Ammon's horn (tissue), 1 donor: Measurements from ENCODE around the gene TEDC1.

Experiments used
- DNase-seq: peaks from one replicate; pipeline ENCODE4 v3.0.0-alpha.2; 2016; ENCODE audit warnings: low spot score

TEDC1 gene

DNA sequence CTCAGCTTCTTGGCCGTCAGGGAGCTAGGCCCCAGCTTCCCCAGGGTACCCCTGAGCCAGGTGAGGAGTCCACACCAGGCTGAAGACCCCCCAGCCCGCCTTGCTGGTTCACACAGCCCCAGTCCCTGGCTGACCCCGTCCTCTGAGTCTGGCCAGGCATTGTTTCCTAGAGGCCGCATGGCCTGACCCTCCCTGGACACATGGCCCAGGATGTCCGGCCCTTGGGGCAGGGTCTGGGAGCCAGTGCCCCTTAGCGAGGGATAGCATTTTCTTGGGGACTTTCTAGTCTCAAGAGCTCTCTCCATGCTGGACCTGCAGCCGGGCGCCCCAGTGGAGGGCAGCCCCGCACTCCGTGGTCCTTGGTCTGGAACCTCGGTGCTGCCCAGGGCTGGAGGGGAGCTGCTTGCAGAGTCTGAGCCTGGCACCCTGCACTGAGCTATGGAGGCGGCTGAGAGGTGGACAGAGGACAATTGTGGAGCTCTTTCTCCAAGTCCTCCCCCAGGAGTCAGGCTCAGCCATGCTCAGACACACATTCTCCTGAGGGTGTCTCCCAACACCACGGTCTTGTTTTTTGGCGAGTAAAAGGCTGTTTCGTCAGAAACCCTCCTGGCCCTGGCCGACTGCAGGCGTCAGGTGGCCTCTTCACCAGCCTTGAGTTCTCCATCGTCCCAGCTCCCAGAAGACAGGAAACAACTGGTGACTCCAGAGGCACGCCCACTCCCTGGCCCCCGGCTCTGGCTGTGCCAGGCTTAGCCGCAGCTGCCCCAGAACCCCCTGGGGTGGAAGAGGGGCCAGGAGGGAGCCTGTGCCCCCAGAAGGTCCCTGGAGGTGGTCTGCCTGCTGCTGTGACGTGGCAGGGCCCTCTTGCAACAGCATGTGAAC lies 34.1 kb upstream of the TEDC1 start:
- no peak for DNase-seq

DNA sequence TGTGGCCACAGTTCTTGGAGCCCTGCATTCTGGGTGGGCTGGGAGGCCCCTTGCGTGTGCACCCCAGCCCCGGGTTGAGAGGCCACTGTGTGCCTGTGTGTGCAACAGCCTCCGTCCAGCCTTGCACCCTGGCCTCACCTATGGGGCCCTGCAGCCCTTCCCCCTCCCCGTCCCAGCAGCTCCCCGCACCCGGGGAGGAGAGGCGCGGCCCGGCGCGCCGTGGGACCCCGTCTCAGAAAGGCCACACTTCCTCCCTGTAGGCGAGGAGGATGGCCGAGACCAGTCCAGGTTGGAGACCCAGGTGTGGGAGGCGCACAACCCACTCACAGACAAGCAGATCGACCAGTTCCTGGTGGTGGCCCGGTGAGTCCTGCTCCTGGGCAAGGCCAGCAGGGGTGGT lies 33.0 kb upstream of the TEDC1 start:
- DNase-seq = no peak

DNA sequence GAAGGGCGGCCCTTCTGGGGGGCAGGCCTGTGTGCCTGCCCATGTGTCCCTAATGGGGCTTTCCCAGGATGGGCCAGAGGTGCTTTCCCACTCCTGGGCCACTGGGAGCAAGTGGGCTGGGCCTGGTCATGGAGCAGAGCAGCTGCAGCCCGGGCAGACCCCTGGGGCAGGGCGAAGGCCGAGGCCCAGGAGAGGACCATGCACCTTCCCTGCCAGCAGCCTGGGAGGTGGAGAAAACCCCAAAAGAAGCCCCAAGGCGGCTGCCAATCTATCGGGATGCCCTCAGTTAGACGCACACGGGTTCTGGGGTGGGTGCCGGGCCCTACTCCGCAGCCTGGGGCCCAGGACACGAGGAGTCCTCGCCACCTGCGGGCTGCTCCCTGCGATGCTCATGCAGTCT lies 32.5 kb upstream of the TEDC1 start:
- DNase-seq = no peak

DNA sequence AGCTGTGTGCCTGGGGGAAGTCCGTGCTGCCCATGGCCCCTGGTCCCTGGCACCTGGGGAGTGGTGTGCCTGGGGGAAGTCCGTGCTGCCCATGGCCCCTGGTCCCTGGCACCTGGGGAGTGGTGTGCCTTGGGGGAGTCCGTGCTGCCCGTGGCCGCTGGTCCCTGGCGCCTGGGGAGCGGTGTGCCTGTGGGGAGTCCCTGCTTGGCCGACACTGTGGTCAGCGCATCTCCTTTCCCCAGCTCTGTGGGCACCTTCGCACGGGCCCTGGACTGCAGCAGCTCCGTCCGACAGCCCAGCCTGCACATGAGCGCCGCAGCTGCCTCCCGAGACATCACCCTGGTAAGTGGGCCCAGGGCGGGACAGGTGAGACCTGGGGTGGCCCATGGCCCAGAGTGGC lies 30.9 kb upstream of the TEDC1 start:
- DNase-seq = no peak

DNA sequence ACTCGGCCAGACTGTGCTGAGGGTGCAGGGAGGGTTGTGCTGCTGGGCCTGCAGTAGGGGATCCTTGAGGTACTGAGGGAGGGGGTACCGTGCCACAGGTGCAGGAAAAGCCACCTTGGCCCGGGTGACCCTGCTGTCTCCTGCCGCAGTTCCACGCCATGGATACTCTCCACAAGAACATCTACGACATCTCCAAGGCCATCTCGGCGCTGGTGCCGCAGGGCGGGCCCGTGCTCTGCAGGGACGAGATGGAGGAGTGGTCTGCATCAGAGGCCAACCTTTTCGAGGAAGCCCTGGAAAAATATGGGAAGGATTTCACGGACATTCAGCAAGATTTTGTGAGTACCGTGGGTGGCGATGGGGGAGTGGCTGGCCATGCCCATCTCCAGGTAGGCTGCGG lies 30.4 kb upstream of the TEDC1 start:
- no peak for DNase-seq

DNA sequence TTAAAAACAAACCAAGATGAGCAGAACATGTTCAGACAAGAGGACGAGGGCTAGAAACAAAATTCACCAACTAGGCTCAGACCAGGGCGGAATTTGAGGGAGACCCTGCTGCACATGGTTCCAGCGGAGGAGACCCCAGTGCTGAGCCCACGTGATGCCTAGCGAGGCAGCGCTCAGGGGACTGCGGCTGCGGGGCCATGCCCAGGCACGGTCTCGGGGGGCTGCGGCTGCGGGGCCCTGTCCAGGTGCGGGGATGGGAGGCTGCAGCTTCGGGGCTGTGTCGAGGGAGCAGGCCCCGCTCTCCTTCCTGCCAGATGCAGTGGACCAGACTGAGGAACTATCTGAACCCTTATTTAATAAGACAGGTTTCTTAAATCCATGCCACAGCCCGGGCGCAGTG lies 29.1 kb upstream of the TEDC1 start:
- DNase-seq = no peak

DNA sequence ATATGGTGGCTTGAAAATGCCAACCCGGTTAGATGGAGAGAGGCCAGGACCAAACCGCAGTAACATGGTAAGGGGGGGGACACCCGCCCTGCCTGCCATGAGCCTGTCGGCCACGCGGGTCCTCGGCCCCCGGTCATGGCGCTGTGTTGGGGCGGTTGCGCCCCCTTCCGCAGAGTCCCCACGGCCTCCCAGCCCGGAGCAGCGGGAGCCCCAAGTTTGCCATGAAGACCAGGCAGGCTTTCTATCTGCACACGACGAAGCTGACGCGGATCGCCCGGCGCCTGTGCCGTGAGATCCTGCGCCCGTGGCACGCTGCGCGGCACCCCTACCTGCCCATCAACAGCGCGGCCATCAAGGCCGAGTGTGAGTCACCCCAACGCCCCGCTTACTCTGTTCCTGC lies 26.5 kb upstream of the TEDC1 start:
- no peak for DNase-seq

DNA sequence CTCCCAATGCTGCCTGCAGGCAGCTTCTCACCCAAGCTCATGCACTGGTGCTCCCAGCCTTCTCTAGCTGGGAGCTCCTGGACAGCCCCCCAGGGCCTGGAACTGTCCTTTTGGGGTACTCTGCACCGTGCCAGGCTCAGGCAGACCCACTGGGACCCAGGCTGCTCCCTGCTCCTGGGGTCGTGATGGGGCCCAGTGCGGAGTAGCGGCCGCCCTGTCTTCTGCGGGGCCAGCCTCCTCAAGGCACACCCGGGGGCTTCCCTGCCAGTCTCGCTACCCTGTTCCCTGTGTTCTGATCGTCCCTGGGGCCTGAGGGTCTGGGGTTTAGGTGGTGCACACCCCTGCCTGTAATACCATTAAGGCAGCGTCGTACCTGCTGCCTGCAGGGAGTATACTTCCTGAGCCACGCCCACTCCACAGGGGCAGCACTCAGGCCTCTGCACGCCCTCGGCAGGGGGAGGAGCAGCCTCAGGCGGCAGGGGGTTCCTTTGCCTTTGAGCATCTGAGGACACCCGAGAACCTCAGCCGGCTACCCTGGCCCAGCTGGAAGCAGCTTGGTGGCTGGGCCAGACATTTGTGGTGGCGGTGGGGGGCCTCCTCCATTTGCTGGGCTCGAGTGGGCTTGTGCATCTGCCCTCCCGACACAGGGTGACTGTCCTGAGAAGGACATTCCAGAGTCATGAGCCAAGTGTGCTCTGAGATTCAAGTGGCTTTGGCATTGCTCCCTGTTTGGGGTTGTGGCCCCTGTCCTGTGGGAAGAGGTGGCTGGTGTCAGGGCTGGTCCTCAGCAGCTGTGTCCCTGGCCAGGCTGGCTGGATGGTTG lies 25.6 kb upstream of the TEDC1 start:
- DNase-seq = no peak

DNA sequence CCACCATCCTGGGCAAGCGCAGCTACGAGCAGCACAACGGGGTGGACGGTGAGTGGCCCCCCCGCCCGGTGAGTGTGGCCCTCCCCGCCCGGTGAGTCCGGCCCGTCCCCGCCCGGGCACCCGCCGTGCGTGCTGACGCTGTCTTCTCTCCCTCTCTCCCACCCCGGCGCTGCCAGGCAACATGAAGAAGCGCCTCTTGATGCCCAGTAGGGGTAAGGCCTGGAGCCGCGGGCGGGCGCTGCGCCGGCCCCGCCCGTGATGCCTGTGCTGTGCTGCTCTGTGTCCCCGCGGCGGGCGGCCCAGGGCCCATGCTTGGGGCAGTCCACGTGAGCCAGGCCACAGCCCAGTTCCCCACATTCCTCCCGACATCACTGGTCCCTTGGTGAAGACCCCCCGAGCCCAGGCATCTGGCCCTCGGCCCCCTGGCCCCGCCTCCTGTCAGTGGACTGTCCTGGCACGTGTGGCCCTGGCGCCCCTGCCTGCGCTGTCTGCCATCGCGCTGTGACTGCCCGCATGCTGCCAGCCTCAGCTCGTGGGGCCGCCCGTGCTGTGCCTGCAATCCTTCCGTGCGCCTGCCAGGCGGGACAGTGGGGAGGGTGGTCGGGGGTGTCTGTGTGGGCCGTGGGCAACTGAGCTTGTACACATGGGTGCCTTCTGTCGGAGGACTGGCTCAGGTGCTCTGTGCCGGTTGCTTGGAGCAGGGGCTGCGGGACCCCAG lies 24.4 kb upstream of the TEDC1 start:
- no peak for DNase-seq

DNA sequence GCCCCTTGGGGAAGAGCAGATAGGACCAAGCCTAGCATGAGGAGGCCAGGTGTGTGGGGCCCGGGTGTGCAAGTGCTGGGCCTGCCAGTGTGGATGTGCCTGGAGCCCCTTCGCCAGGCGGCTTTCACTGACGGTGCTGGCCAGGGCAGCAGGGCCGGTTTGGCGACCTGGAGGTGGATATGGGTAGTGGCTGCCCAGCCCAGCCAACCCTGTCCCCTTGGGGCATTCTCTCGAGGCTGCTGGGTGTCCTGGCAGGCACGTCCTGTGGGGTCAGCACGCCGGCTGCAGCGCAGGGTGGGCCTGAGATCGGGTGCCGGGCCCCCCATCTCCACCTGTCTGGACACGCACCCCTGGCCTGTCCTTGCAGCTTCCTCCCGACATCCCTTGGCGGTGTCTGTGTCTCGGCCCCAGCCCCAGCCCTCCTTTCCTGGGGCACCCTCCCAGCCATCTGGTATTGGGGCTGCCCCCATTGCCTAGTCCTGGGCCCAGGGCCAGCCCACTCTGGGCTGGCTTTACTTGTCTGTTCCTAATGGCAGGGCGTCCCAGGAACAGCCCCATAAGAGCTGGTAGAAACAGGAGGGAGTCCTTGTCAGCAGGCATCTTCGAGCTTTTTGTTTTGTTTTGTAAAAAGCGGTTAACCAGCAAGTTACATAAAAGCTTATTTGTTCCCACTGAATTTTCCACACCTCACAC lies 23.7 kb upstream of the TEDC1 start:
- no peak for DNase-seq

DNA sequence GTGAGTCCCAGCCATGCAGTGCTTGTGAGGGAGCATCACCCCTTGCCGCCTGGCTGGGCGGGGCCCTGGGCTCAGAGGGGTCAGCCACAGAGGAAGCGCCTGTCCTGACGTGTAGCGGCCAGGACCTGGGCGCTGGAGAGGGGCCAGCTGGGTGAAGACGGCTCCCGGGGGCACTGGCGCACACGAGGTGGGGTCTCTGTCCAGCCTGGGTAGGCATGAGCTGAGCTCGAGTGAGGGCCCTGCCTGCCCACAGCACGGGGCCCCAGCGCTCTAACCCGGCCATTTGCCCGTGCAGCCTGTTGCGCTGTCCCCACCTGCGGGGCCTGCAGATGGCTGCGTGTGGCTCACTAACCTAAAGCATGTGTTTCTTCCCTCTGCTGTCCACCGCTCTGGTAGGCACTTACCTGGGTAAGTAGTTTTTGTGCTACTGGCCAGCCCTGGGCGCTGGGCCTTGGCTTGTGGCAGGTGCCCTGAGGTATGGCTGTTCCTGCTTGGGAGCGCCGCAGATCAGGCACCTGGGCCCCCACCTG lies 23.0 kb upstream of the TEDC1 start:
- DNase-seq = no peak

DNA sequence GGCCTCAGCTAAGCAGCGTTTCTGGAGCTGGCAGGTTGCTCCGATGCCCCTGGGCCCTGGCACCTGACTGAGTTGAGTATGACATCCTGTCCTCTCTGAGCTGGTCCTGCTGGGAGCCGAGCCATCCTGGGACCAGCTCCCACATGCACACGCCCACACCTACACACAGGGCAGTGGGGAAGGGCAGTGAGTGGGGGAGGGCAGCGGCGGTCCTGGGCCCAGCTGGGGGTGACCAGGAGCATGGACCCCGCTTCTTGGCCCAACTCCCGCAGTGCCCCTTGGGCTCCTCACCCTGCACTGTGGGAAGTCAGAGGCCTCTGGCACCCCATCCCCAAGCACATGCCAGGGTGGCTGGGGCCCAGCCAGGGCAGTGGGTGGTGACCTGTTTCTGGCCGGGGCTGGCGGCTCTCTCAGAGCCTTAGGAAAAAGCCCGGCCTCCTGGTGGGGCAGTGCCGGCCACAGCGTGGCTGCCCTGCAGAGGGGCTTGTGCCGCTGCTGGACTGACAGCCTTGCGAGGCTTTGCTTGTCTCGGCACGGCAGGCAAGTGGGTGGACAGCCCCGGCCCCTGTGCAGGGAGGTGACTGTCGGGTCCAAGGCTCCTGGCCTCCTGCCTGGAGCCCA lies 22.3 kb upstream of the TEDC1 start:
- no peak for DNase-seq

DNA sequence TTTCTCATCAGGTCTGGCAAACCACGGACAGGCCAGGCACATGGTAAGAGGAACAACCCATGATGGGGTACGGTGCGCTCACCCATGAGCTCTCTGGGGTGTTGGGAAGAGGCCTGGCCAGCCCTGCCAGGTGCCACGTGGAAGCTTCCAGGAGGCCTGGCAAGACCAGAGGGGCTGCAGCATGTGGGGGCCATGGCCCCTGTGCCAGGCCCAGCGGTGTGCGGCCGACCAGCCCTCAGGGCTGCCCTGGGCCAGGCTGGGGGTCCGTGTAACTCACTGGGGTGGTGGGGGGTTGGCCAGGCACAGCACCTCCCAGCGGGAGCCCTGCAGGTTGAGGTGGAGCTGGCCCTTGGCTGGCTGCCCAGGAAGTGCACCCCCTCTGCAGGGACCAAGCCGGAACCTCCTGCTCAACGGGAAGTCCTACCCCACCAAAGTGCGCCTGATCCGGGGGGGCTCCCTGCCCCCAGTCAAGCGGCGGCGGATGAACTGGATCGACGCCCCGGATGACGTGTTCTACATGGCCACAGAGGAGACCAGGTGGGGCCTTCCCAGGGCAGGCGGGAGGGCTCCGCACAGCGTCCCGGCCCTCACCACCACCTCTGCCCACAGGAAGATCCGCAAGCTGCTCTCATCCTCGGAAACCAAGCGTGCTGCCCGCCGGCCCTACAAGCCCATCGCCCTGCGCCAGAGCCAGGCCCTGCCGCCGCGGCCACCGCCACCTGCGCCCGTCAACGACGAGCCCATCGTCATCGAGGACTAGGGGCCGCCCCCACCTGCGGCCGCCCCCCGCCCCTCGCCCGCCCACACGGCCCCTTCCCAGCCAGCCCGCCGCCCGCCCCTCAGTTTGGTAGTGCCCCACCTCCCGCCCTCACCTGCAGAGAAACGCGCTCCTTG lies 21.3 kb upstream of the TEDC1 start:
- no peak for DNase-seq

DNA sequence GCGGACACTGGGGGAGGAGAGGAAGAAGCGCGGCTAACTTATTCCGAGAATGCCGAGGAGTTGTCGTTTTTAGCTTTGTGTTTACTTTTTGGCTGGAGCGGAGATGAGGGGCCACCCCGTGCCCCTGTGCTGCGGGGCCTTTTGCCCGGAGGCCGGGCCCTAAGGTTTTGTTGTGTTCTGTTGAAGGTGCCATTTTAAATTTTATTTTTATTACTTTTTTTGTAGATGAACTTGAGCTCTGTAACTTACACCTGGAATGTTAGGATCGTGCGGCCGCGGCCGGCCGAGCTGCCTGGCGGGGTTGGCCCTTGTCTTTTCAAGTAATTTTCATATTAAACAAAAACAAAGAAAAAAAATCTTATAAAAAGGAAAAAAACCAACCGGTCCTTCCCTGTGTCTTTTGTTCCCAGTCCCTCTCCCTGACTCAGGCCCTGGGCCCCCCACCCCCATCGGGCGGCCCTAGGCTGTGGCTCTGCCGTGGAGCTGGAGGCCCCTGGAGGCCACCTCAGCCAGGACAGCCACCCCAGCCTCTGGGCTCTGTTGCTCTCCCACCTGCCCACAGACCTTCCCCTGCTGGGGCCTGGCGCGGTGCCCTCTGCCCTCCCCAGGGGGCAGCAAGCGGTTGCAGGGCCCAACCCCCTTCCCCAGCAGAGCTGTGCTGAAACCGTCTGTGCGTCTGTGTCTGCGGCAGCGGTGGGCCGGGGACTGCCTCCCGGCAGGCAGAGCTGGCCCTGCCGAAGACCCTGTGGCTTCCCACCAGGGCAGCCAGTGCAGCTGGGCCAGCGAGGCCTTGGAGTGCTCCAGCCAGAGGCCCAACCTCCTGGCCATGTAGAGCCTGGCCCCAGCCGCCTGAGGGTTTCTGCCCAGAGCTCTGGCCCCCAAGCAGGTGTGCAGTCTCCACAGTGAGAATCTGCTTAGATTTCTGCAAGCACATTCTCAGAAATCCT lies 20.4 kb upstream of the TEDC1 start:
- DNase-seq = no peak

DNA sequence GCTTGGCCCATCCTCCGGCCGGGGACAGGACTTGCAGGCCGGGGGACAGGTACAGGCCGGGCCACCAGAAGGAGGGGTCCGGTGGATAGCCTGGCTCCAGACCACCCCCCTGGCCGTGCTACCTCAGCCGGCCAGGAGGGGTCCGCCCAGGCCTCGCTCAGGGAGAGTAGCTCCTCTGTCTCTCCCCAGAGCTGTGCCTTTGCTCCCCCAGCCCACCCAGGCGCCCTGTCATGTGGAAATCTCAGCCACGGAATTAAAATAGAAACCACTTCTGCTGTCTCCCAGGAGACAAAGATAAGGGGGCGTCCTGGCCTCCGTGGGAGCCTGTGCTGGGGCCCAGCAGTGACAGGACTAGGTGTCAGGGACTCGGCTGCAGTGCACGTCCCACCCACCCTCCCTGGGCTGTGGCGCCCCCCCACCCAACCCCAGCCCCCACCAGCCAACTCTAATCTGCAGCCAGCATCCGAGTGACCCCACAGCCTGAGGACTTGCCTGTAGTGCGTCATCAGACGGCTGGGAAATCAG lies 19.7 kb upstream of the TEDC1 start:
- DNase-seq = no peak

DNA sequence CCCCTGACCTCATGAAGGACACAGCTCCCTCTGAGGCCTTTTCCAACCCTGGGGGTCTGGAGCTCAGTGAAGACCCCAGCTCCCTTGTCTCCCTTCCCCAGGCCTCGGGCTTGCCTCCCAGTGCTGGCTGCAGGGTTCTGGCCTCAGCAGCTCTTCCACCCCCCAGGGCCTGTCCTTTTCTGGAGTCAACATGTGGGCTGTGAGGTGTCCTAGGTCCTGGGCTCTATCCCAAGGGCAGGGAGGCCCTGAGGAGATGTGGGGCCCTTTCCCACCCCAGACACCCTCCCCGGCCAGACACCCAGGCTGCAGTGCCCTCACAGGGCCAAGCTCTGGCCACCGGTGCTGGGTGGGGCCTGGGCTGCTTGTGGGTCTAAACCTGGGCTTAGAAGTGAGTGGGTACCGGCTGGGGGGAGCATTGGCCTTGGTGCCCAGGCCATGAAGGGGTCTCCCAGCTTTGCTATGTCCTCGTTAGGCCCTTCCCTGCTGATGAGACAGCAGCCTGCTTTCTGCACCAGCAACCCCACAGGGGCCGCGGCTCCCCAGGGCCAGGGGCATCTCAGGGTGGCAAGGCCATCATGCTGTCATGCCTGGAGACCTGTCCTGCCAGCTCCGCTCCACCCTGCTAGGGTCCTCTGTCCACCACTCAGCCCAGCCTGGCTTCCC lies 19.1 kb upstream of the TEDC1 start:
- DNase-seq = no peak

DNA sequence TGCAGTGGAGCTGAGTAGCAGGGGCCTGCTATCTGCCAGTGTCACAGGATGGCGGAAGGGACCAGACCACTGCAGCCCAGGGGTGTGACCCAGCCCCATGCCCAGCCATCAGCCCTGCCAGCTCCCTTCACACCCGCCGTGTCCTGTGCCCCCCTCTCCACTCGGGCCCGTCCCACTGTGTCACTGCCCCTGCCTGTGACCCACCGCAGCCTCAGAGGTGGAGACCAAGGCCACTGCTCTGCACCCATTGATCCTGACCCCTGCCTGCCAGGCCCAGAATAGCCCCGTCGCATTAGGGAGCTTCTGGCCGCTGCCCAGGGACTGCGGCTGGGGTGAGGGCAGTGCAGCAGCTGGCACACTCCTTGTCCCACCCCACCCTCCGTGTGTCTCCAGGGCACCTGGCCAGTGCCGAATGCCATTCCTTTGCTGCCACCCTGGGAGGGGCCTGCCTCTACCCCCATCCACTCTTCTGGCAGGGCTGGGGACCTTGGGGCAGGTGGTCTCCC lies 18.5 kb upstream of the TEDC1 start:
- no peak for DNase-seq

DNA sequence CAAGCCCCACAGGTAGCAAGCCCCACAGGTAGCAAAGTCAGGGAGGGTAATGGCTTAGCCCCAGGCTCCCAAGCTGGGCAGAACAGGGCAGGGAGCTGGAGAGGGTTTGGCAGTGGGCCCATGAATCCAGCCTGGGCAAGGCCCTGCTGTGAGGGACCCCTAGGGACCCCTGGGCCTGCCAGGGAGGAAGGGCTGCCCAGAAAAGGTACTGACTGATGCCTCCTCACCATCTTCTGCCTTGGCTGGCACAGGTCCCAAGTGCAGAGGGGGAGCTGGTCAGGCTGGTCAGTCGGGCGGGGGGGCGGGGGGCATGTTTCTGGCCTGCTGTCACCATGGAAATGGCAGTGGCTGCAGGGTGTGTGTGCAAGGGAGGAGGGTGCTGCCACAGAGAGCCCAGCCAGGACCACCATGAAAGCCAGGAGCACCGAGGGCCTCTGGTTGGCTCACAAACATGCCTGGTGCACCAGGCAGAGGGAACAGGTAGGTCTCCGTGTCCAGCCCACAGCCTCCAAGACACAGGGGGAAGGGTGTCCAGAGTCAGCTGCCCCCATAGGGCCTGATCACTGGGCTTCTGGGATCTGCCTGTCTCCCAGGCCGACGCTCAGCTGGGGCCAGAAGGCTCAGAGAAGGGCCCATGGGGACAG lies 17.9 kb upstream of the TEDC1 start:
- no peak for DNase-seq
